Dermis microvascular lymphatic vessel endothelial cell (primary cell): ENCODE data around the gene SCOC. TPM values are rescaled to one million over a fixed set of nuclear protein-coding genes. Genes with fewer than 3 reads are reported as not detected.
"Not testable (repeated sequence)": the region's sequence is repeated elsewhere in the genome, so short reads cannot be mapped to it uniquely, and the experiment has no call there.

Experiments used
- DNase-seq, 2 donors: peaks; one replicate each; pipeline versions ENCODE4 v3.0.0 to v3.0.0-alpha.2; 2010; ENCODE audit warnings: low read depth in 2 of 2
- total RNA-seq: library from RNA; depleted of rRNA; stranded (reverse); fragments of >200 nt; gene quantifications from 2 replicates; pipeline ENCODE4 v1.2.1, GENCODE V29; 2014

The SCOC gene
- total RNA-seq, 1 donor from 2014 or later = 34.8 TPM

GRCh38 chr4:140359562-140360427, 13.7 kb upstream of the SCOC start:
- DNase-seq = peak; percentile 69 to 89

GRCh38 chr4:140361099-140361498, 12.3 kb upstream of the SCOC start:
- no peak for DNase-seq

- DNase-seq = no peak
Measured at GRCh38 chr4:140363051-140363450, 10.4 kb upstream of the SCOC start.

GRCh38 chr4:140363558-140363957, 9.9 kb upstream of the SCOC start:
- no peak for DNase-seq

- DNase-seq = peak in 1 of 2 donors; percentile 51
Measured at GRCh38 chr4:140367738-140368137, 5.7 kb upstream of the SCOC start.

- no peak for DNase-seq
Measured at GRCh38 chr4:140368686-140369085, 4.8 kb upstream of the SCOC start.

GRCh38 chr4:140372751-140373327, 607 bp upstream of the SCOC start:
- DNase-seq = peak in 1 of 2 donors; percentile 24

GRCh38 chr4:140374130-140374477, 658 bp downstream of the SCOC start:
- DNase-seq = no peak

GRCh38 chr4:140382732-140383131, 9.3 kb downstream of the SCOC start:
- DNase-seq = no peak

- DNase-seq = no peak
Measured at GRCh38 chr4:140388015-140388414, 14.6 kb downstream of the SCOC start.

GRCh38 chr4:140395668-140396067, 22.2 kb downstream of the SCOC start:
- no peak for DNase-seq

GRCh38 chr4:140400111-140400510, 26.7 kb downstream of the SCOC start:
- no peak for DNase-seq

- no peak for DNase-seq
Measured at GRCh38 chr4:140406292-140406691, 32.8 kb downstream of the SCOC start.

GRCh38 chr4:140408974-140409373, 35.5 kb downstream of the SCOC start:
- DNase-seq = no peak

- DNase-seq = not testable (repeated sequence)
Measured at GRCh38 chr4:140413130-140413969, 39.9 kb downstream of the SCOC start.

GRCh38 chr4:140423106-140423505, 49.7 kb downstream of the SCOC start:
- no peak for DNase-seq

GRCh38 chr4:140426610-140427105, 53.2 kb downstream of the SCOC start:
- DNase-seq = no peak

- peak; percentile 21 to 70 for DNase-seq
Measured at GRCh38 chr4:140427106-140427918, 53.9 kb downstream of the SCOC start, which contains the start of gene CLGN. TSS of gene CLGN (minus strand) at chr4:140427648. CDS start at chr4:140413078, 14,570 bp downstream.

GRCh38 chr4:140427919-140428471, 54.5 kb downstream of the SCOC start:
- no peak for DNase-seq
